C4-2B (cell line): Measurements from ENCODE around the gene B3GNT9.

Experiments
- H3K27ac ChIP-seq: fragments of 450-650 bp; 2 replicates; pipeline ENCODE4 v1.5.1; 2017
- ZFX ChIP-seq: fragments of 450-650 bp; IDR thresholded peaks from 2 replicates; pipeline ENCODE4 v1.6.1; 2017
- TF ChIP-seq, protein P1 (sequence below): fragments of 450-650 bp; conservative IDR thresholded peaks from 2 replicates; pipeline ENCODE4 v1.5.1; 2017; ENCODE audit warnings: mild to moderate bottlenecking

Gene B3GNT9

DNA sequence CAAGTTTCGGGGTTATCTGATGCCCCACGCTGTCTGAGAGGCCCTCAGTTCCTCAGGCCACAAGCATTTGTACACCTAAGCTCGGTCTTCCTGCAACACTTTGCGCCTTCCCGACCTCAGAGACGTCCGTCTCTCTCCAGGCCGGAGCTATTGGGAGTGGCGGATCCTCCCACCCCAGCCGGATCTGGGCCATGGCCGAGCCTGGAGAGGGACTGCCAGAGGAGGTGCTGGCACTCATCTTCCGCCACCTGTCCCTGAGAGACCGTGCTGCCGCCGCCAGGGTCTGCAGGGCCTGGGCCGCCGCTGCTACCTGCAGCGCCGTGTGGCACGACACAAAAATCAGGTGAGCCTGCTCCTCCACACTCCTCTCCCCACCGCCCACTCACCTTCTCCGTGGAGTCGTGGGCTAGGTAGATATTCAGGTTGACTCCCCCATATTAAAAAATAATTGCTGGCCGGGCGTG lies 10.8 kb upstream of the B3GNT9 start:
- H3K27ac ChIP-seq, result peak overlapping the region; percentile 90
- TF ChIP-seq ZFX, result no peak
- TF ChIP-seq, protein P1, sequence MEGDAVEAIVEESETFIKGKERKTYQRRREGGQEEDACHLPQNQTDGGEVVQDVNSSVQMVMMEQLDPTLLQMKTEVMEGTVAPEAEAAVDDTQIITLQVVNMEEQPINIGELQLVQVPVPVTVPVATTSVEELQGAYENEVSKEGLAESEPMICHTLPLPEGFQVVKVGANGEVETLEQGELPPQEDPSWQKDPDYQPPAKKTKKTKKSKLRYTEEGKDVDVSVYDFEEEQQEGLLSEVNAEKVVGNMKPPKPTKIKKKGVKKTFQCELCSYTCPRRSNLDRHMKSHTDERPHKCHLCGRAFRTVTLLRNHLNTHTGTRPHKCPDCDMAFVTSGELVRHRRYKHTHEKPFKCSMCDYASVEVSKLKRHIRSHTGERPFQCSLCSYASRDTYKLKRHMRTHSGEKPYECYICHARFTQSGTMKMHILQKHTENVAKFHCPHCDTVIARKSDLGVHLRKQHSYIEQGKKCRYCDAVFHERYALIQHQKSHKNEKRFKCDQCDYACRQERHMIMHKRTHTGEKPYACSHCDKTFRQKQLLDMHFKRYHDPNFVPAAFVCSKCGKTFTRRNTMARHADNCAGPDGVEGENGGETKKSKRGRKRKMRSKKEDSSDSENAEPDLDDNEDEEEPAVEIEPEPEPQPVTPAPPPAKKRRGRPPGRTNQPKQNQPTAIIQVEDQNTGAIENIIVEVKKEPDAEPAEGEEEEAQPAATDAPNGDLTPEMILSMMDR, result no peak

DNA sequence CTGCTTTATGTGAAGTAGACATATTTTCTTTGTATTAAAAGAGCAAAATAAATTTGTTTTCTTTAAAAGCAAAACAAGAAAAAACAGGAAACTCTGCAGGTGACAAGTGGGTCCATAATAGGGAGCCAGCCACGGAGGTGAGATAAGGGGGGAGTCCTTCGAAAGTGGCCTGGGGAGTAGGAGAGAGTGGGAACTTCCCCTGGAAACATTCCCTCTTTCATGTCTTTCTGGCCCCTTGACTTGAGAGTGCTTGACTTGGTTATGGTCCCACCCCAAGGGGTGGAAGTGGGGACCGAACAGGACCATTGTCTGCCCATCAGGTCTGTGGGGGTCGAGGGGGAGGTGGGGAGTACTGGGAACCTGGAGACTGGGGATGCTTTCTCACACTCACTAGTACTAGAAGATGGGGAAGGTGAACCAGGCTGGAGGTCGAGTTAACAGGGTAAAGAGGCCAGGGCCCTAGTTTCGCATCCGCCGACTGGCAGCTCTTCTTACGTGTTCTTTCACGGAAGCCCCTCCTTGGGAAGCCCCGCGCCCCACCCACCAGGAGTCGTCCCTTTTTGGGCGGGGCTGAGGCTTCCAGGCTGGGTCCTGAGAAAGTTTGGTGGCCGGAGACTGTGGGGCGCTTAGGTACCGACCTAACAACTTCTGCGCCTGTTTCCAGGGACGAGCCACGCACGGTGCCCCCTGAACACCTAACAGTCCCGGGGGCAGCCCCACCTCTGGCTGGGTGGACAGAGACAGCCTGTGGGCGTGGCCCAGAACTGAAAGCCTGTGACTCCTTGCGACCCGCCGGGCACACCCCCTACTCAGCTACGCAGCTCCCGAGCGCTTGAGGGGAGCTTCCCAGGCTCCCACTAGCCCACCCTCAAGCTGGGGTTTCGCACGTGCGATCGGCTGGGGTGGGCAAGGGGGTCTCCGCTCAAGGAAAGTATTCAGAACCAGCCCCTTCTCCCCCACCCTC lies 8.1 kb upstream of the B3GNT9 start:
- peak overlapping the region; percentile 90 for H3K27ac ChIP-seq
- no peak for TF ChIP-seq ZFX
- TF ChIP-seq, protein P1, result no peak

DNA sequence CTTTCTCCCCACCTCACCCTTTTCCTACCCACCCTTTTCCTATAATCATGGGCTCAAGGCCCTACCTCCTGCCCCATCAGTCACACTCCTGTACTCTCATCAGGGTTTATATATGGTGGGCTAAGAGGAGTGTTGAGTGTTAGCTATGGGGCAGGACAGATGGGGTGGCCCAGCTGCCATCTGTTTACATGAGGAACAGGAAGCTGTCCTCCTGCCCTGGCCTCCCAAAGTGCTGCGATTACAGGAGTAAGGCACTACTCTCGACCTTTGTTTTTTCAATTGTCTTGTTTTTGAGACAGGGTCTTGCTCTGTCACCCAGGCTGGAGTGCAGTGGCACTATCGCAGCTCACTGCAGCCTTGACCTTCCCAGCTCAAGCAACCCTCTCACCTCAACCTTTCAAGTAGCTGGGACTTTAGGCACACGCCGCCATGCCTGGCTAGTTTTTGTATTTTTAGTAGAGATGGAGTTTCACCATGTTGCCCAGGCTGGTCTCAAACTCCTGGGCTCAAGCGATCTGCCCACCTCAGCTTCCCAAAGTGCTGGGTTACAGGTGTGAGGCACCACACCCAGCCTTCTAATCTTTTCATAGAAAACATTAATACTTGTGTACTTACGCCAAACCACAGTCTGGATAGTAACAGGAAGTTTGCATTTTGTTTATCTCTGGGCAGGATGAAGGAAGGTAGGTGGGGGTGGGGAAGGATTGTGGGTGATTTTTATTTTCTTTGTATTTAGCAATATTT lies 7.3 kb upstream of the B3GNT9 start:
- TF ChIP-seq, protein P1, result no peak
- TF ChIP-seq ZFX, result no peak
- H3K27ac ChIP-seq, result peak overlapping the region; percentile 6; the same call in 1 of the 2 replicates

DNA sequence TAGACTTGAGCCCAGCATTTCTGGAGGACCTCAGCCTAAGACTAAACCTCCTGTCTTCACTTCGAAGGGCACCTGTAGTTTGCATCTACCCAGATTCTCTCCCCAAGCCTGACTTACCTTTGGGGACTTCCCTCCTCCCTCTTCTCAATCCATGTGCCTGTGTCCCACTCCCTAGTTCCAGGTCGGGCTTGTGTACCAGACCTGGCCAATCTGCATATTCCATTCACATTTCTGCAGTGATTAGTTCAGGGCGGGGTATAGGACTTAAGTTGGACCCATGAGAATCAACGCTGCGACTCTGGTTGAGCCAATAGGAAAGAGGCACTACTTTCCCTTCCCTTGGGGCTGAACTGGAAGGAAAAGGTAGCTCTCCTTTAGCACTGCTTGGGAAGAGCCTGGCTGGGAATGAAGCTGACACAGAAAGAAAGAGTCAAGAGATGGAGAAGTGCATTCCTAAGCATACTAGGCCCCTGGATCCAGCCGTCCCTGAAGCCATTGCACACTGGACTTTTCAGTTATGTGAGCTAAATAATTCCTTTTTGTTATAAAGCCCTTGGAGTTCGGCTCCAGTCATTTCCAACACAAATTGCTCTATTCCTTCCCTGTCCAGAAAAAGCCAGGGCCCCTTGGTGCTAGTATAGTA lies 6.4 kb upstream of the B3GNT9 start:
- no peak overlapping the region for H3K27ac ChIP-seq
- no peak for TF ChIP-seq ZFX
- TF ChIP-seq, protein P1, result no peak

DNA sequence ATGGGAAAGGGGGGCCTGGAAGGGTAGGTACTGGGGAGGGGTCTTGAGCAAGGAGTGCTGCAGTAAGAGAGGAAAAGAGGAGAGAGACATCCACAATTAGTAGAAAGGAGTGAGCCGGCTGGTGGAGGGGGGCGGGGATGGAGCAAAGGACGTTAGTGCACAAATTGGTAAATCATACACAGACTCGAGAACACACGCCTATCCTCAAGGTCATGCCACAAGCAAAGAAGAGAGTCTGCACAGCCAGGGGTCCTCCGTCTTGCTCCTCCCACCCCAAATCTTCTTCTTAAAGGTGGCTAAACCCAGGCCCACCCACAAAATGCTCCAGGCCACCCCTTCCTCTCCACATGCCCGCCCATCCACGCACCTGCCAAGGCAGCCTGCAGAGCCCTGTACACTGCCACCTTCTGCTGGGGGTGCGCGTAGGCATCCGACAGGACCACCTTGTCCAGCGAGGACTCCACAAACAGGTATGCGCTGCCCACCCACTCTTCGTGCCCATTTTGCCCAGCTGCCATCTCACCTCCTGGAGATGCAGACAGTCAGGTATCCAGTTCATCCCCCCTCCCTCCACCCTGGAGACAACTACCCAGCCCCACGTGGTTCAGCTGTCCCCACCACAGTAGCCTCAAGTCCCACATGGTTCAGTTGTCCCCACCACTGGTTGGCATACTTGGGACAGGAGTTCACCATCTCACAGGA lies 5.5 kb upstream of the B3GNT9 start:
- no peak for TF ChIP-seq ZFX
- TF ChIP-seq, protein P1, result no peak
- H3K27ac ChIP-seq, result no peak overlapping the region

DNA sequence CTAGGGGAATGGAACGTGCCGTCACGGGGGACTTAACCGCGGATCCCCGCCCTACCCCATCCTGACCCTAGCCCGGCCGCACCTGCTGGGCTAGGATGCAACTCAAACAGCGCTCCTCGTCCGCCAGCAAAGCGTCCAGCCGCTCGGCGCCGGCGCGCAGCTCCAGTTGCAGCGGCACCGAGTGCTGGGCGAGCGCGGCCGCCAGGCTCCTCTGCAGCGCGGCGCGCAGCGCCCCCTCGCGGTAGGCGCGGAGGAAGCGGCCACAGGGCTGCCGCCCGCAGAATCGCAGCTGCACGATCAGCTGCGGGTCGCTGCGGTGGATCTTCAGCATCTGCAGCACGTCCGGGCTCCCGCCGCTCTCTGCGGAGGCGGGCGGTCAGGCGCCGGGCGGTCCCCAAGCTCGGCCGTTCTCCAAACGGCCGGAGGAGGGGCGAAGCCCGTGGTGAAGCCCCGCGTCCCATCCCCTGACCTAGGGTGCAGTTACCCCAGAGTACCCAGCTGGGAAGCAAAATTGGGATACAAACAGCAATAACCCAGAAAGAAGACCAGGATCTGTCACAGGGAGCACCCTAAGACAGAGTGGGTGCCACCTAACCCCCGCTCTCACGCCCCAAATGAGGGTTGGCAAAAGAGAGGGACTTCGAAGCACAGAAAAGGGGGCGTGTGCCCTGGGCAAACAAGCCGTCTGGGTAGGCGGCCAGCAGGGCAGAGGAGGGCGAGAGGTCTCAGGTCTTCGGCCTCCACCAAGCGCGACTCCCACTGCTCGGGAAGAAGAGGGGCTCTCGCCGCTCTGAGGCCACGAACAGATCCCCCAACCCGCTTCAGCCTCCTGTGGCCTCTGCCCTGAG lies 4.7 kb upstream of the B3GNT9 start:
- TF ChIP-seq, protein P1, result peak; percentile 99
- no peak for TF ChIP-seq ZFX

More for the DNA sequence above, 4.7 kb upstream of the B3GNT9 start:
- no peak overlapping the region for H3K27ac ChIP-seq
